HepG2 (cell line): ENCODE data around the gene SLC26A5. TPM values are rescaled to one million over a fixed set of nuclear protein-coding genes. Genes with fewer than 3 reads are reported as not detected.

Experiments
- ARNT2 ChIP-seq: sonication (generic); formaldehyde crosslinking; IDR thresholded peaks from 2 replicates; pipeline ENCODE4 v1.8.0; 2022; ENCODE audit warnings: mild to moderate bottlenecking, low read depth, missing genetic modification reagents, moderate library complexity
- CENPT ChIP-seq: sonication (generic); formaldehyde crosslinking; IDR thresholded peaks from 2 replicates; pipeline ENCODE4 v1.8.0; 2022; ENCODE audit warnings: low read depth, mild to moderate bottlenecking, moderate library complexity, missing genetic modification reagents
- GPBP1L1 ChIP-seq: sonication (generic); formaldehyde crosslinking; IDR thresholded peaks from 2 replicates; pipeline ENCODE4 v1.5.0; 2020; ENCODE audit warnings: mild to moderate bottlenecking, missing genetic modification reagents
- MLLT10 ChIP-seq: sonication (generic); formaldehyde crosslinking; IDR thresholded peaks from 2 replicates; pipeline ENCODE4 v1.4.0; 2020; ENCODE audit warnings: missing genetic modification reagents
- NR2F1 ChIP-seq, 2 experiments: fragments of 450-650 bp in 1 of 2; formaldehyde crosslinking in 1 of 2; IDR thresholded peaks; 2 replicates each; pipeline versions ENCODE4 v1.5.0 to v1.6.1; 2016 to 2020; ENCODE audit warnings: mild to moderate bottlenecking in 1 of 2, missing compliant biosample characterization in 1 of 2, missing genetic modification reagents in 1 of 2, moderate library complexity in 1 of 2
- PAWR ChIP-seq: sonication (generic); formaldehyde crosslinking; IDR thresholded peaks from 2 replicates; pipeline ENCODE4 v1.4.0; 2020; ENCODE audit warnings: missing genetic modification reagents, mild to moderate bottlenecking, borderline replicate concordance
- PHF8 ChIP-seq: sonication (generic); formaldehyde crosslinking; IDR thresholded peaks from 2 replicates; pipeline ENCODE4 v1.5.0; 2020; ENCODE audit warnings: missing genetic modification reagents
- POGZ ChIP-seq: sonication (generic); formaldehyde crosslinking; IDR thresholded peaks from 2 replicates; pipeline ENCODE4 v1.4.0; 2020; ENCODE audit warnings: mild to moderate bottlenecking, missing genetic modification reagents
- RAD21 ChIP-seq: fragments of 450-650 bp; formaldehyde crosslinking; IDR thresholded peaks from 2 replicates; pipeline ENCODE4 v1.5.0; 2020; ENCODE audit warnings: mild to moderate bottlenecking
- SALL1 ChIP-seq: sonication (generic); formaldehyde crosslinking; IDR thresholded peaks from 2 replicates; pipeline ENCODE4 v1.8.0; 2022; ENCODE audit warnings: mild to moderate bottlenecking, missing genetic modification reagents
- ZKSCAN1 ChIP-seq: fragments of 150-350 bp; IDR thresholded peaks from 2 replicates; pipeline ENCODE4 v1.6.1; 2014; ENCODE audit warnings: low read length
- ZNF318 ChIP-seq: sonication (generic); formaldehyde crosslinking; IDR thresholded peaks from 2 replicates; pipeline ENCODE4 v1.4.0; 2020; ENCODE audit warnings: mild to moderate bottlenecking, missing genetic modification reagents
- ZNF780A ChIP-seq: sonication (generic); formaldehyde crosslinking; IDR thresholded peaks from 2 replicates; pipeline ENCODE4 v1.8.0; 2022; ENCODE audit warnings: mild to moderate bottlenecking, missing genetic modification reagents, moderate library complexity
- polyA plus RNA-seq, 8 experiments: library from polyadenylated mRNA; depleted of rRNA in 3 of 8; stranded (reverse) in 7 of 8; unstranded in 1 of 8; fragments of >200 nt; fragmentation: Illumina TruSeq in 4 of 8; extraction: Trizol in 4 of 8; gene quantifications; 2 replicates each; pipeline versions ENCODE4 v1.2.1 to v1.2.3, GENCODE V29; 2011 to 2016; ENCODE audit warnings: low read depth in 4 of 8, missing spikeins in 1 of 8, mixed read lengths in 1 of 8; ENCODE audit not compliant: insufficient read depth in 1 of 8
- total RNA-seq, 5 experiments: library from RNA; depleted of rRNA; stranded (reverse); fragments of >200 nt; fragmentation: Illumina TruSeq; extraction: Trizol; gene quantifications; 2 replicates each; pipeline ENCODE4 v1.2.3, GENCODE V29; 2016; ENCODE audit warnings: low read depth in 1 of 5
- TF ChIP-seq, protein P1 (sequence below): sonication (generic); formaldehyde crosslinking; IDR thresholded peaks from 2 replicates; pipeline ENCODE4 v1.4.0; 2020; ENCODE audit warnings: low read depth, mild to moderate bottlenecking, missing genetic modification reagents
- TF ChIP-seq, protein P2 (sequence below): sonication (generic); formaldehyde crosslinking; IDR thresholded peaks from 2 replicates; pipeline ENCODE4 v1.8.0; 2022; ENCODE audit warnings: mild to moderate bottlenecking, missing genetic modification reagents, moderate library complexity
- TF ChIP-seq, protein P3 (sequence below): sonication (generic); formaldehyde crosslinking; IDR thresholded peaks from 2 replicates; pipeline ENCODE4 v1.4.0; 2020; ENCODE audit warnings: missing genetic modification reagents

The SLC26A5 gene
- total and polyA plus RNA-seq, 2 of the 13 experiments (the other 11 are each of a cell fraction or from before 2014, with no cell fraction given) = 0.08 to 0.11 TPM

- TF ChIP-seq ZNF318 (CRISPR knock-in tag) (no peak), RAD21 (CRISPR knock-in tag) (no peak), CENPT (CRISPR knock-in tag) (no peak), NR2F1 (CRISPR knock-in tag; IDR thresholded peaks at IDR 0.05) (no peak), PAWR (no peak), ZKSCAN1 (no peak), MLLT10 (no peak), PHF8 (CRISPR knock-in tag) (no peak), POGZ (CRISPR knock-in tag) (peak; percentile 72), ARNT2 (CRISPR knock-in tag) (no peak), ZNF780A (0 out of 2 replicates have a peak, but pooled peaks have one; percentile 35), SALL1 (CRISPR knock-in tag) (peak; percentile 57; the same call in 1 of the 2 replicates), GPBP1L1 (CRISPR knock-in tag) (no peak)
- TF ChIP-seq, protein P1, sequence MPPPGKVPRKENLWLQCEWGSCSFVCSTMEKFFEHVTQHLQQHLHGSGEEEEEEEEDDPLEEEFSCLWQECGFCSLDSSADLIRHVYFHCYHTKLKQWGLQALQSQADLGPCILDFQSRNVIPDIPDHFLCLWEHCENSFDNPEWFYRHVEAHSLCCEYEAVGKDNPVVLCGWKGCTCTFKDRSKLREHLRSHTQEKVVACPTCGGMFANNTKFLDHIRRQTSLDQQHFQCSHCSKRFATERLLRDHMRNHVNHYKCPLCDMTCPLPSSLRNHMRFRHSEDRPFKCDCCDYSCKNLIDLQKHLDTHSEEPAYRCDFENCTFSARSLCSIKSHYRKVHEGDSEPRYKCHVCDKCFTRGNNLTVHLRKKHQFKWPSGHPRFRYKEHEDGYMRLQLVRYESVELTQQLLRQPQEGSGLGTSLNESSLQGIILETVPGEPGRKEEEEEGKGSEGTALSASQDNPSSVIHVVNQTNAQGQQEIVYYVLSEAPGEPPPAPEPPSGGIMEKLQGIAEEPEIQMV (CRISPR knock-in tag) = no peak
- TF ChIP-seq, protein P2, sequence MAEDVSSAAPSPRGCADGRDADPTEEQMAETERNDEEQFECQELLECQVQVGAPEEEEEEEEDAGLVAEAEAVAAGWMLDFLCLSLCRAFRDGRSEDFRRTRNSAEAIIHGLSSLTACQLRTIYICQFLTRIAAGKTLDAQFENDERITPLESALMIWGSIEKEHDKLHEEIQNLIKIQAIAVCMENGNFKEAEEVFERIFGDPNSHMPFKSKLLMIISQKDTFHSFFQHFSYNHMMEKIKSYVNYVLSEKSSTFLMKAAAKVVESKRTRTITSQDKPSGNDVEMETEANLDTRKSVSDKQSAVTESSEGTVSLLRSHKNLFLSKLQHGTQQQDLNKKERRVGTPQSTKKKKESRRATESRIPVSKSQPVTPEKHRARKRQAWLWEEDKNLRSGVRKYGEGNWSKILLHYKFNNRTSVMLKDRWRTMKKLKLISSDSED = no peak
- TF ChIP-seq, protein P3, sequence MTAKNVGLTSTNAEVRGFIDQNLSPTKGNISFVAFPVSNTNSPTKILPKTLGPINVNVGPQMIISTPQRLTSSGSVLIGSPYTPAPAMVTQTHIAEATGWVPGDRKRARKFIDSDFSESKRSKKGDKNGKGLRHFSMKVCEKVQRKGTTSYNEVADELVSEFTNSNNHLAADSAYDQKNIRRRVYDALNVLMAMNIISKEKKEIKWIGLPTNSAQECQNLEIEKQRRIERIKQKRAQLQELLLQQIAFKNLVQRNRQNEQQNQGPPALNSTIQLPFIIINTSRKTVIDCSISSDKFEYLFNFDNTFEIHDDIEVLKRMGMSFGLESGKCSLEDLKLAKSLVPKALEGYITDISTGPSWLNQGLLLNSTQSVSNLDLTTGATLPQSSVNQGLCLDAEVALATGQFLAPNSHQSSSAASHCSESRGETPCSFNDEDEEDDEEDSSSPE = no peak
These were observed 57.4 kb downstream of the SLC26A5 start (continued) for GRCh38 chr7:103388469-103389140.
